Frontal cortex (tissue), 4 donors: ENCODE measurements around the gene CD274. TPM values are rescaled to one million over a fixed set of nuclear protein-coding genes. Genes with fewer than 3 reads are reported as not detected.
"Not testable (repeated sequence)": the region's sequence is repeated elsewhere in the genome, so short reads cannot be mapped to it uniquely, and the experiment has no call there.

Experiments
- DNase-seq, 2 donors: peaks; one replicate each; pipeline ENCODE4 v3.0.0; 2012; ENCODE audit warnings: low spot score in 2 of 2
- FAIRE-seq: peaks from 2 replicates; lab custom pipeline; 2012; peaks lifted over from hg19 to GRCh38; lab: Jason Lieb, UNC
- total RNA-seq: library from RNA; depleted of rRNA; stranded (reverse); fragments of >200 nt; gene quantifications from one replicate; pipeline ENCODE4 v1.2.3, GENCODE V29; 2014
- donor health status: control.
- donor health status: control.
- donor health status: control.

CD274 gene
- total RNA-seq, 1 donor from 2014 or later, result under 0.01 TPM

- FAIRE-seq, result no peak
- DNase-seq, result no peak
Measured at GRCh38 chr9:5492965-5493678, 42.8 kb downstream of the CD274 start.

- no peak for FAIRE-seq
Measured at GRCh38 chr9:5493679-5494511, 43.6 kb downstream of the CD274 start.

GRCh38 chr9:5494765-5495164 is 44.4 kb downstream of the CD274 start:
- not testable (repeated sequence) for FAIRE-seq, DNase-seq

More at GRCh38 chr9:5493679-5494511, 43.6 kb downstream of the CD274 start:
- no peak for DNase-seq

GRCh38 chr9:5499157-5499556 is 48.8 kb downstream of the CD274 start:
- no peak for FAIRE-seq
- DNase-seq, result no peak

- DNase-seq (no peak), FAIRE-seq (no peak)
Measured at GRCh38 chr9:5499889-5500398, 49.6 kb downstream of the CD274 start.

GRCh38 chr9:5500441-5501235 is 50.3 kb downstream of the CD274 start:
- DNase-seq, result no peak
- no peak for FAIRE-seq

- FAIRE-seq, result no peak
Measured at GRCh38 chr9:5502553-5502952, 52.2 kb downstream of the CD274 start.

GRCh38 chr9:5509573-5509972 is 59.2 kb downstream of the CD274 start:
- FAIRE-seq, result no peak
- DNase-seq, result no peak

More at GRCh38 chr9:5502553-5502952, 52.2 kb downstream of the CD274 start:
- DNase-seq, result no peak

- no peak for FAIRE-seq
- no peak for DNase-seq
Measured at GRCh38 chr9:5510360-5510931, 60.1 kb downstream of the CD274 start, which contains the start of gene PDCD1LG2. TSS of gene PDCD1LG2 (plus strand) at chr9:5510531. CDS start at chr9:5522547, 12,016 bp downstream.

- no peak for FAIRE-seq
- no peak for DNase-seq
Measured at GRCh38 chr9:5510989-5511388, 60.6 kb downstream of the CD274 start.

GRCh38 chr9:5511476-5511875 is 61.1 kb downstream of the CD274 start:
- FAIRE-seq, result no peak
- DNase-seq, result no peak

- DNase-seq (no peak), FAIRE-seq (no peak)
Measured at GRCh38 chr9:5511935-5512580, 61.7 kb downstream of the CD274 start.

- FAIRE-seq (no peak), DNase-seq (no peak)
Measured at GRCh38 chr9:5512658-5513452, 62.5 kb downstream of the CD274 start.

- no peak for DNase-seq
- no peak for FAIRE-seq
Measured at GRCh38 chr9:5513966-5514616, 63.7 kb downstream of the CD274 start.

- DNase-seq (no peak), FAIRE-seq (no peak)
Measured at GRCh38 chr9:5514617-5515260, 64.4 kb downstream of the CD274 start.

- DNase-seq, result no peak
- FAIRE-seq, result no peak
Measured at GRCh38 chr9:5515261-5515650, 64.9 kb downstream of the CD274 start.

- no peak for FAIRE-seq
- DNase-seq, result no peak
Measured at GRCh38 chr9:5516453-5517220, 66.3 kb downstream of the CD274 start.
